HG03280 (cell line): ENCODE measurements around the gene ITGB3BP.
"Not testable (repeated sequence)": the region's sequence is repeated elsewhere in the genome, so short reads cannot be mapped to it uniquely, and the experiment has no call there.

Source experiments
- ATAC-seq: cut with Tn5 transposase; IDR thresholded peaks from one replicate; pipeline ENCODE4 v1.9.1; 2021; ENCODE audit warnings: mild to moderate bottlenecking, moderate library complexity; ENCODE audit not compliant: unreplicated experiment

The ITGB3BP gene

GRCh38 chr1:63423649-63424048 lies 99.4 kb downstream of the ITGB3BP start:
- ATAC-seq: no peak

GRCh38 chr1:63420746-63421145 lies 102.3 kb downstream of the ITGB3BP start:
- not testable (repeated sequence) for ATAC-seq

GRCh38 chr1:63418101-63418500 lies 104.9 kb downstream of the ITGB3BP start:
- ATAC-seq: no peak

GRCh38 chr1:63414691-63415365 lies 108.2 kb downstream of the ITGB3BP start:
- no peak for ATAC-seq

GRCh38 chr1:63413394-63413793 lies 109.6 kb downstream of the ITGB3BP start:
- no peak for ATAC-seq

- no peak for ATAC-seq
Measured at GRCh38 chr1:63411066-63411465, 112.0 kb downstream of the ITGB3BP start.

- ATAC-seq: no peak
Measured at GRCh38 chr1:63408331-63408730, 114.7 kb downstream of the ITGB3BP start.

GRCh38 chr1:63407002-63407401 lies 116.0 kb downstream of the ITGB3BP start:
- ATAC-seq: no peak

- no peak for ATAC-seq
Measured at GRCh38 chr1:63405987-63406386, 117.0 kb downstream of the ITGB3BP start.

GRCh38 chr1:63405021-63405420 lies 118.0 kb downstream of the ITGB3BP start:
- ATAC-seq: no peak

- ATAC-seq: no peak
Measured at GRCh38 chr1:63403386-63403785, 119.6 kb downstream of the ITGB3BP start.

- no peak for ATAC-seq
Measured at GRCh38 chr1:63401945-63402344, 121.1 kb downstream of the ITGB3BP start.
